Measurements from ENCODE around the gene NEDD9. TPM values are rescaled to one million over a fixed set of nuclear protein-coding genes. Genes with fewer than 3 reads are reported as not detected.

NEDD9 gene, protein sequence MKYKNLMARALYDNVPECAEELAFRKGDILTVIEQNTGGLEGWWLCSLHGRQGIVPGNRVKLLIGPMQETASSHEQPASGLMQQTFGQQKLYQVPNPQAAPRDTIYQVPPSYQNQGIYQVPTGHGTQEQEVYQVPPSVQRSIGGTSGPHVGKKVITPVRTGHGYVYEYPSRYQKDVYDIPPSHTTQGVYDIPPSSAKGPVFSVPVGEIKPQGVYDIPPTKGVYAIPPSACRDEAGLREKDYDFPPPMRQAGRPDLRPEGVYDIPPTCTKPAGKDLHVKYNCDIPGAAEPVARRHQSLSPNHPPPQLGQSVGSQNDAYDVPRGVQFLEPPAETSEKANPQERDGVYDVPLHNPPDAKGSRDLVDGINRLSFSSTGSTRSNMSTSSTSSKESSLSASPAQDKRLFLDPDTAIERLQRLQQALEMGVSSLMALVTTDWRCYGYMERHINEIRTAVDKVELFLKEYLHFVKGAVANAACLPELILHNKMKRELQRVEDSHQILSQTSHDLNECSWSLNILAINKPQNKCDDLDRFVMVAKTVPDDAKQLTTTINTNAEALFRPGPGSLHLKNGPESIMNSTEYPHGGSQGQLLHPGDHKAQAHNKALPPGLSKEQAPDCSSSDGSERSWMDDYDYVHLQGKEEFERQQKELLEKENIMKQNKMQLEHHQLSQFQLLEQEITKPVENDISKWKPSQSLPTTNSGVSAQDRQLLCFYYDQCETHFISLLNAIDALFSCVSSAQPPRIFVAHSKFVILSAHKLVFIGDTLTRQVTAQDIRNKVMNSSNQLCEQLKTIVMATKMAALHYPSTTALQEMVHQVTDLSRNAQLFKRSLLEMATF
- 4.6 and 7.8 TPM in 2 replicates for total RNA-seq

DNA sequence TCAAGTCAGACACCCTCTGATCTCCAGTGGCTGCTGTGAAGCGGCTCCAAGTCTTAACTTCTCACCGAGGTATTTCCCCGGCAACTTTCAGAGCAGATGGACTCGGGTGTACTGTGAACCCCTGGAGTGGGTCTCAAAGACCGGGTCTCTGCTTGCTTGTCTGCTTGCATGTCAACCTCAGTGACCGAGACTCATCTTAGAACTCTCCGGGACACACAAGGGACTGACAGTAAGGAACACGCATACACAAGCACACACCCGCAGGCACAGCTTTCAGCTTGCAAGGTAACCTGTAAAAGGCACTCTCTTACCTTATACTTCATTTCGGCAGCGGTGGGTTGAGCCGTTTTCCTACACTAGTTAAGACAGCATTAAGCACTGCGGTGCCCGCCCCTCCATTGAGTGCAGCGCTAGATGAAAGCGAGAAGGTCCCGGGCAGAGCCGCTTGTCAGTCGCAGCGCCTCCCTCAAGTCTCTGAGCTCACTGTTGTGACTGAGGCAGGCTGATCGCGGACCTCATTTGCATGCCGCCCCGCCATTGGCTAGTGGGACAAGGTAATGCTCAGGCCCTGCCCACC lies at the start of gene NEDD9:
Gene NEDD9 (minus strand): TSS at position 476 of the 577 bp plus-strand sequence. CDS start 153 bp downstream, at position 323.

Other genes starting within 250 kb of the NEDD9 start
- gene ELOVL2, start 188.4 kb downstream of the NEDD9 start, total RNA-seq, result not detected in 2 replicates
- gene SMIM13, start 138.8 kb downstream of the NEDD9 start, total RNA-seq, result 3.2 and 5.3 TPM in 2 replicates
- not detected in 2 replicates for gene ERVFRD-1, start 120.9 kb downstream of the NEDD9 start, total RNA-seq